ENCODE results near the gene IL37. TPM values are rescaled to one million over a fixed set of nuclear protein-coding genes. Genes with fewer than 3 reads are reported as not detected.

Gene IL37
- total and polyA plus RNA-seq, 2 of the 13 experiments (the other 11 are each of a cell fraction or from before 2014, with no cell fraction given) = not detected

DNA sequence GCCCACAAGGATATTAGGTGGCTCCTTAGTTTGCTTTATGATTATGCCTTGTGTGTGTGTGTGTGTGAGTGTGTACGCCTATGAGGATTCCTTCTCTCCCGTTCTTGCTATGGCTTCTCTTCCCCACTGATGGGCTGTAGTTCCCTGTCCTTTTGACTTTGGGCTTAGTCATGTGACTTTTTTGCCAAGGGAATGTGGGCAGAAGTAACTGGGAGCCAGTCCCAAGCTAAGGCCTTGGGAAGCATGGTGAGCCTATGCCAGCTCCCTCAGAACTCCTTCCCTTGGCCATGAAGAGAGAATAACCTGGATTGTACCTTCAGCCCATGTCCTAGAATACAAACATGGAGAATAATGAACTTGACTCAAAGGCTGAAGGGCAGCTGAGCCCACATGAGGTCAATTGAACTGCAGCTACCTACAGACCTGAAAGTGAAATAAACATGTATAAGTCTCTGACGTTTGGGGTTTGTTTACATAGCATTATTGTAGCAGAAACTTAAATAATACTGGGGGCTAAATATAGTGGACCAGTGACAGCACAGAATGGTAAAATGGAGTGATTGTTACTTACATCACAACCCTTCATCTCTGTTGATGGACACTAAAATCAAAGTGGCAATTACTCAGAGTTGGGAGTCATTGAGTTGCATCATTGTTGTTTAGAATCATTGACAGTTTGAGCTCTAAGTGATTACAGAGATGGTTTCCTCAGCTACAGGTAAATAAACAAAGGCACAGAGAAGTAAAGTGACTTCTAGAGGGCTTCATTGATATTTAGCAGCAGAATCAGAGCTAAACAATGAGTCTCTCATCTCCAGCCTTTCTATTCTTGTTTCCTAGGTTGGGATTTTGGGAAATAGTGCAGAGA is 51.6 kb downstream of the IL37 start:
- H3K27me3 ChIP-seq (ENCODE audit: control insufficient read depth in 1 of 2, insufficient read depth in 2 of 2, low read length in 2 of 2) = peaks cover 0 to 12% of the 10 kb centered on the region in 2 experiments; a peak in 1 of 5 replicates
- no TSS peak for BruUV-seq (replicated peaks)
- FAIRE-seq (no peak), DNase-seq (ENCODE audit: low spot score) (no peak), ATAC-seq (no peak)
- no peaks in the 10 kb centered on the region for H3K79me2 ChIP-seq (ENCODE audit: insufficient read depth, low read length)
- H3K9ac ChIP-seq (ENCODE audit: insufficient read depth, low read depth, low read length) = no peak overlapping the region
- no peak overlapping the region for H3K4me2 ChIP-seq (ENCODE audit: low read depth, low read length)
- no peak overlapping the region for H3K27ac ChIP-seq (ENCODE audit: extremely low read length, insufficient read depth, low read length)
- H3K9me3 ChIP-seq (ENCODE audit: low read length) = no peaks in the 10 kb centered on the region
- no peak overlapping the region for H2AFZ ChIP-seq (ENCODE audit: low read length)
- POLR2A ChIA-PET = no interaction called here
- in situ Hi-C loops (cut with HindIII; ENCODE audit: extremely low pct_ligation_motif_present, low pct_unique_long_range_greater_than_20kb) = no loop called here
- TF ChIP-seq SIN3B (IDR thresholded peaks at IDR 0.05; ENCODE audit: low read length) (no peak), POLR2AphosphoS5 (IDR thresholded peaks at IDR 0.05; ENCODE audit: low read depth, low read length) (no peak), EP300 (IDR thresholded peaks at IDR 0.05; ENCODE audit: low read depth in 2 of 2, low read length in 2 of 2) (no peak), EP300 (CRISPR knock-in tag; IDR thresholded peaks at IDR 0.05; ENCODE audit: borderline replicate concordance) (no peak), ZBTB3 (CRISPR knock-in tag; IDR thresholded peaks at IDR 0.05; ENCODE audit: borderline replicate concordance, low read depth) (no peak), SMARCE1 (IDR thresholded peaks at IDR 0.05; ENCODE audit: borderline replicate concordance) (no peak), SP5 (CRISPR knock-in tag; IDR thresholded peaks at IDR 0.05; ENCODE audit: borderline replicate concordance, low read depth) (no peak), HMG20B (CRISPR knock-in tag; conservative IDR thresholded peaks at IDR 0.05) (no peak), ZNF7 (CRISPR knock-in tag; IDR thresholded peaks at IDR 0.05) (no peak), ZNF180 (CRISPR knock-in tag; IDR thresholded peaks at IDR 0.05; ENCODE audit: borderline replicate concordance, low read depth) (no peak), ZNF550 (CRISPR knock-in tag; IDR thresholded peaks at IDR 0.05; ENCODE audit: borderline replicate concordance) (no peak), MIER3 (CRISPR knock-in tag; IDR thresholded peaks at IDR 0.05; ENCODE audit: borderline replicate concordance) (no peak), CEBPG (CRISPR knock-in tag; IDR thresholded peaks at IDR 0.05) (no peak), ARHGAP35 (CRISPR knock-in tag; IDR thresholded peaks at IDR 0.05; ENCODE audit: borderline replicate concordance) (no peak), ZNF34 (CRISPR knock-in tag; IDR thresholded peaks at IDR 0.05; ENCODE audit: borderline replicate concordance) (no peak), LCORL (IDR thresholded peaks at IDR 0.05) (no peak), LCORL (CRISPR knock-in tag; IDR thresholded peaks at IDR 0.05) (no peak), ATRX (CRISPR knock-in tag; IDR thresholded peaks at IDR 0.05; ENCODE audit: borderline replicate concordance) (no peak), ARNT2 (CRISPR knock-in tag; IDR thresholded peaks at IDR 0.05; ENCODE audit: low read depth) (no peak)
- TF ChIP-seq, protein P1, sequence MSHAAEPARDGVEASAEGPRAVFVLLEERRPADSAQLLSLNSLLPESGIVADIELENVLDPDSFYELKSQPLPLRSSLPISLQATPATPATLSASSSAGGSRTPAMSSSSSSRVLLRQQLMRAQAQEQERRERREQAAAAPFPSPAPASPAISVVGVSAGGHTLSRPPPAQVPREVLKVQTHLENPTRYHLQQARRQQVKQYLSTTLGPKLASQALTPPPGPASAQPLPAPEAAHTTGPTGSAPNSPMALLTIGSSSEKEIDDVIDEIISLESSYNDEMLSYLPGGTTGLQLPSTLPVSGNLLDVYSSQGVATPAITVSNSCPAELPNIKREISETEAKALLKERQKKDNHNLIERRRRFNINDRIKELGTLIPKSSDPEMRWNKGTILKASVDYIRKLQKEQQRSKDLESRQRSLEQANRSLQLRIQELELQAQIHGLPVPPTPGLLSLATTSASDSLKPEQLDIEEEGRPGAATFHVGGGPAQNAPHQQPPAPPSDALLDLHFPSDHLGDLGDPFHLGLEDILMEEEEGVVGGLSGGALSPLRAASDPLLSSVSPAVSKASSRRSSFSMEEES (CRISPR knock-in tag; IDR thresholded peaks at IDR 0.05) = no peak
- intact Hi-C loops (cut with micrococcal nuclease; ENCODE audit: unreplicated experiment) = no loop called here
- no peaks in the 10 kb centered on the region for H3K36me3 ChIP-seq (replicated peaks in 1 of 2; ENCODE audit: control insufficient read depth in 1 of 2, insufficient read depth in 2 of 2, low read length in 2 of 2)
- CTCF ChIA-PET (ENCODE audit: low intra/inter-chr PET ratio, low total read pairs) = no interaction called here
- no peak overlapping the region for H3K4me3 ChIP-seq (replicated peaks in 1 of 3; ENCODE audit: insufficient read depth in 1 of 3, low read depth in 2 of 3, low read length in 3 of 3)
- no peaks in the 10 kb centered on the region for H4K20me1 ChIP-seq (ENCODE audit: insufficient read depth, low read length)
- H3K4me1 ChIP-seq (ENCODE audit: insufficient read depth, low read length) = no peaks in the 10 kb centered on the region
- 38% methylated on average over 3 of the region's 3 CpGs for WGBS (ENCODE audit: low lambda C conversion rate)

All from HepG2 (cell line).